PC-3 (cell line): ENCODE results near the gene OR2H1. TPM values are rescaled to one million over a fixed set of nuclear protein-coding genes. Genes with fewer than 3 reads are reported as not detected.

Source experiments
- ATAC-seq: fragments of 200-7000 bp; cut with Tn5 transposase; 2 replicates; pipeline ENCODE4 v1.9.1; 2020; ENCODE audit warnings: mild to moderate bottlenecking, moderate library complexity
- BruUV-seq: library from RNA; stranded (reverse); fragments of 400-500 nt; replicated peaks from 2 replicates; lab custom pipeline; 2021; lab: Mats Ljungman, UMichigan
- CTCF ChIA-PET: fragments of 300-600 bp; sonication (Branson Sonifier 250); formaldehyde crosslinking; loops from one replicate; lab custom pipeline; 2022; ENCODE audit warnings: antibody characterized with exemption; lab: Charles Lee
- POLR2A ChIA-PET: fragments of 300-600 bp; sonication (Branson Sonifier 250); formaldehyde crosslinking; loops from one replicate; lab custom pipeline; 2022; ENCODE audit warnings: antibody characterized with exemption; ENCODE audit not compliant: unreplicated experiment; lab: Charles Lee
- DNase-seq: peaks from one replicate; pipeline ENCODE4 v3.0.0-alpha.2; 2015
- H2AFZ ChIP-seq: fragments of 300-600 bp; sonication (generic); 2 replicates; pipeline ENCODE4 v1.6.0; 2016; ENCODE audit warnings: antibody characterized with exemption, low read length
- H3F3A ChIP-seq: fragments of 300-600 bp; sonication (generic); one replicate; pipeline ENCODE4 v1.6.0; 2017; ENCODE audit warnings: antibody characterized with exemption, low read length, control low read depth, mild to moderate bottlenecking; ENCODE audit not compliant: unreplicated experiment
- H3K27ac ChIP-seq: fragments of 300-600 bp; sonication (generic); 2 replicates; pipeline ENCODE4 v1.5.1; 2016; ENCODE audit warnings: mild to moderate bottlenecking, low read length
- H3K27me3 ChIP-seq: fragments of 300-600 bp; sonication (generic); 2 replicates; pipeline ENCODE4 v1.6.1; 2016; ENCODE audit warnings: low read length, mixed read lengths
- H3K36me3 ChIP-seq: fragments of 300-600 bp; sonication (generic); 2 replicates; pipeline ENCODE4 v1.6.1; 2016; ENCODE audit warnings: low read depth, mixed run types, low read length, mixed read lengths
- H3K4me1 ChIP-seq: fragments of 300-600 bp; sonication (generic); 2 replicates; pipeline ENCODE4 v1.5.1; 2016; ENCODE audit warnings: low read length; ENCODE audit not compliant: insufficient read depth
- H3K4me2 ChIP-seq: fragments of 300-600 bp; sonication (generic); 2 replicates; pipeline ENCODE4 v1.6.0; 2016; ENCODE audit warnings: low read length
- H3K4me3 ChIP-seq: fragments of 300-600 bp; sonication (generic); 2 replicates; pipeline ENCODE4 v1.5.1; 2016; ENCODE audit warnings: mild to moderate bottlenecking, low read length, mixed read lengths
- H3K79me2 ChIP-seq: fragments of 300-600 bp; sonication (generic); 2 replicates; pipeline ENCODE4 v1.6.1; 2017; ENCODE audit warnings: low read length, mixed read lengths
- H3K9ac ChIP-seq: fragments of 300-600 bp; sonication (generic); 2 replicates; pipeline ENCODE4 v1.6.0; 2016; ENCODE audit warnings: mild to moderate bottlenecking, low read length
- H3K9me2 ChIP-seq: fragments of 300-600 bp; sonication (generic); replicated peaks from 2 replicates; pipeline ENCODE4 v1.6.1; 2016; ENCODE audit warnings: mixed run types, low read length, mixed read lengths
- H3K9me3 ChIP-seq: fragments of 300-600 bp; sonication (generic); 2 replicates; pipeline ENCODE4 v1.6.1; 2016; ENCODE audit warnings: low read length, mixed read lengths
- H4K20me1 ChIP-seq: fragments of 300-600 bp; sonication (generic); 2 replicates; pipeline ENCODE4 v1.6.1; 2016; ENCODE audit warnings: low read length, mixed read lengths
- EZH2 ChIP-seq: fragments of 300-600 bp; sonication (generic); IDR thresholded peaks from one replicate; pipeline ENCODE4 v1.6.1; 2017; ENCODE audit warnings: antibody characterized with exemption, mild to moderate bottlenecking, low read length; ENCODE audit not compliant: unreplicated experiment
- EZH2phosphoT487 ChIP-seq: fragments of 300-600 bp; sonication (generic); IDR thresholded peaks from 2 replicates; pipeline ENCODE4 v1.6.1; 2018; ENCODE audit warnings: mild to moderate bottlenecking, antibody characterized with exemption, low read length, borderline replicate concordance
- intact Hi-C: fragments of 100-400 bp; cut with micrococcal nuclease; formaldehyde crosslinking; loops from 2 replicates; pipeline ENCODE4 v1.9.0; 2023
- total RNA-seq: library from RNA; depleted of rRNA; stranded (reverse); fragments of >200 nt; gene quantifications from 2 replicates; pipeline ENCODE4 v1.2.3, GENCODE V29; 2014
- TF ChIP-seq, protein P1 (sequence below): fragments of 300-600 bp; sonication (generic); conservative IDR thresholded peaks from 2 replicates; pipeline ENCODE4 v1.5.1; 2017; ENCODE audit warnings: antibody characterized with exemption, low read depth, mild to moderate bottlenecking, low read length

The OR2H1 gene
- total RNA-seq, 1 experiment from 2014 or later = not detected

DNA sequence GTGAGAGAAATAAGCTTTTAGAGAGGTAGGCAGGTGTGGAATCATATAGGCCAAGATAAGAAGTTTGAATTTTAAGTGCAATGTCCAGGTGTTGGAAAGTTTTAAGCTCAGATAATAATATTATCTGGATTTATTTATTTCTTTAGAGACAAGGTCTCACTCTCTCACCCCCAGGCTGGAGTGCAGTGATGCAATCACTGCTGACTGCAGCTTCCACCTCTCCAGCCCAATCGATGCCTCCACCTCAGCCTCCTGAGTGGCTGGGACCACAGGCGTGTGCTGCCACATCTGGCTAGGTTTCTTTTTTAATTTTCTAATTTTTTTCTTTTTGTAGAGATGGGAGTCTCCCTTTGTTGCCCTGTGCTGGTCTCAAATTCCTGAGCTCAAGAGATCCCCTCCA is 36.3 kb downstream of the OR2H1 start:
- H3K4me2 ChIP-seq = no peak overlapping the region
- H3F3A ChIP-seq = no peaks in the 10 kb centered on the region
- H3K9me2 ChIP-seq = no peaks in the 10 kb centered on the region
- H3K27ac ChIP-seq = no peak overlapping the region
- TF ChIP-seq EZH2 (no peak), EZH2phosphoT487 (no peak)
- TF ChIP-seq, protein P1, sequence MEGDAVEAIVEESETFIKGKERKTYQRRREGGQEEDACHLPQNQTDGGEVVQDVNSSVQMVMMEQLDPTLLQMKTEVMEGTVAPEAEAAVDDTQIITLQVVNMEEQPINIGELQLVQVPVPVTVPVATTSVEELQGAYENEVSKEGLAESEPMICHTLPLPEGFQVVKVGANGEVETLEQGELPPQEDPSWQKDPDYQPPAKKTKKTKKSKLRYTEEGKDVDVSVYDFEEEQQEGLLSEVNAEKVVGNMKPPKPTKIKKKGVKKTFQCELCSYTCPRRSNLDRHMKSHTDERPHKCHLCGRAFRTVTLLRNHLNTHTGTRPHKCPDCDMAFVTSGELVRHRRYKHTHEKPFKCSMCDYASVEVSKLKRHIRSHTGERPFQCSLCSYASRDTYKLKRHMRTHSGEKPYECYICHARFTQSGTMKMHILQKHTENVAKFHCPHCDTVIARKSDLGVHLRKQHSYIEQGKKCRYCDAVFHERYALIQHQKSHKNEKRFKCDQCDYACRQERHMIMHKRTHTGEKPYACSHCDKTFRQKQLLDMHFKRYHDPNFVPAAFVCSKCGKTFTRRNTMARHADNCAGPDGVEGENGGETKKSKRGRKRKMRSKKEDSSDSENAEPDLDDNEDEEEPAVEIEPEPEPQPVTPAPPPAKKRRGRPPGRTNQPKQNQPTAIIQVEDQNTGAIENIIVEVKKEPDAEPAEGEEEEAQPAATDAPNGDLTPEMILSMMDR = no peak
- POLR2A ChIA-PET = no interaction called here
- BruUV-seq = no TSS peak
- H4K20me1 ChIP-seq = no peaks in the 10 kb centered on the region
- ATAC-seq = no peak
- intact Hi-C loops = no loop called here
- H3K79me2 ChIP-seq = no peaks in the 10 kb centered on the region
- no peak for DNase-seq
- no peaks in the 10 kb centered on the region for H3K9me3 ChIP-seq
- H3K36me3 ChIP-seq = no peaks in the 10 kb centered on the region
- CTCF ChIA-PET = no interaction called here
- no peak overlapping the region for H3K4me3 ChIP-seq
- H3K9ac ChIP-seq = no peak overlapping the region
- peaks cover 31% of the 10 kb centered on the region; the same call in 1 of the 2 replicates for H3K27me3 ChIP-seq
- no peak overlapping the region for H2AFZ ChIP-seq
- H3K4me1 ChIP-seq = no peaks in the 10 kb centered on the region

DNA sequence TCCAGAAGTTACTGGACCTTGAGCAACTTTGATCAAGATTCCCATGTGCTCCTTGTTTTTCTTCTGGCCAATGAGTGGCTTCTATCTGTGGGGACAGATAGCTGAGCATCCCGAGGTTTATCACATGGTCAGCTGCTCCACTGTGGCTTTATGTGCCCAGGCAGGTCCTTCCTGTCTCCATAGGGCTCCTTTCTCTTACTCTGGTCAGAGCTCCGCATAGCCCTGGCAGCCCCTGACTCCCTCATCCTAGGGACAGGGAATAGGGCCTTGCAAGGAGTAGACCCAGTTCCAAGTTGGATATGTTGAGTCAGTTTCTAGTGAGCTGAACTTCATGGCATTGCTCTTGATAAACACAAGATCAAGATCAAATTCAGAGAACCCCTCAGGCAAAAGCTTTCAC is 37.2 kb downstream of the OR2H1 start:
- Histone ChIP-seq H3K4me3 (no peak overlapping the region), H3K36me3 (no peaks in the 10 kb centered on the region)
- POLR2A ChIA-PET = no interaction called here

DNA sequence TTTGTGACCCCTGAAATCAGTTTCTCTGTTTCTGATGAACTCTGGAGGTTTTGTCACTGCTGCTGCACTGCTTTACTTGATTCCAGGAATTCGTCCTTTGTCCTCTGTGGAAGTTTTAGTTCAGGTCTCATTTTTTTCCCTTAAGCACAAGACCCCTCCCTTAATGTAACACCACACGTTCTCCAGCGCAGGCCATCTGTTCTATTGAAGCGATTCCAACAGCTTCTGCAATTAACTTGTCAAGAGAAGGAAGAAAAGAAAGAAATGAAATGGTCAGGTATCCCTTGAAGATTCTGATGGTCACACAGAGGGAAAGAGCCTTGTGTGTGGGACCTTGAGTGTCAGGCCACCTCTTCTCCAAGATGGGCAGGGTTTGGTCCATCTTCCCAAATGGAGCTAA is 38.6 kb downstream of the OR2H1 start:
- Histone ChIP-seq H3K4me1 (no peaks in the 10 kb centered on the region), H3K9me3 (no peaks in the 10 kb centered on the region), H3K27me3 (peaks cover 46% of the 10 kb centered on the region), H3K4me2 (no peak overlapping the region), H3F3A (no peaks in the 10 kb centered on the region), H2AFZ (no peak overlapping the region), H3K9ac (no peak overlapping the region), H3K4me3 (no peak overlapping the region), H3K36me3 (no peaks in the 10 kb centered on the region), H3K27ac (no peak overlapping the region), H3K9me2 (no peaks in the 10 kb centered on the region), H3K79me2 (no peaks in the 10 kb centered on the region), H4K20me1 (no peaks in the 10 kb centered on the region)
- TF ChIP-seq, protein P1 = no peak
- TF ChIP-seq EZH2phosphoT487 = no peak
- no peak for TF ChIP-seq EZH2
- intact Hi-C loops = no loop called here
- CTCF ChIA-PET = no interaction called here
- POLR2A ChIA-PET = no interaction called here
- DNase-seq (no peak), ATAC-seq (no peak)
- no TSS peak for BruUV-seq

More for the DNA sequence above, 37.2 kb downstream of the OR2H1 start:
- Histone ChIP-seq H3K4me2 (no peak overlapping the region), H3K27me3 (peaks cover 33% of the 10 kb centered on the region; the same call in 1 of the 2 replicates), H3K9ac (no peak overlapping the region), H3K9me3 (no peaks in the 10 kb centered on the region), H3K9me2 (no peaks in the 10 kb centered on the region), H3K27ac (no peak overlapping the region), H3K4me1 (no peaks in the 10 kb centered on the region), H3F3A (no peaks in the 10 kb centered on the region), H3K79me2 (no peaks in the 10 kb centered on the region), H4K20me1 (no peaks in the 10 kb centered on the region), H2AFZ (no peak overlapping the region)
- TF ChIP-seq EZH2 = no peak
- TF ChIP-seq EZH2phosphoT487 = no peak
- TF ChIP-seq, protein P1 = no peak
- intact Hi-C loops = no loop called here
- ATAC-seq = no peak
- CTCF ChIA-PET = no interaction called here
- BruUV-seq = no TSS peak
- no peak for DNase-seq
